HEK293 (cell line): ENCODE data around the gene QRICH1.

Experiments used
- CTCF ChIA-PET: fragments of 350-600 bp; formaldehyde crosslinking; extraction: SDS; loops from one replicate; lab custom pipeline; 2021; ENCODE audit warnings: antibody characterized with exemption; lab: Yijun Ruan, JAX
- POLR2A ChIA-PET: fragments of 300-600 bp; formaldehyde crosslinking; extraction: SDS; loops from one replicate; lab custom pipeline; 2020; ENCODE audit warnings: antibody characterized with exemption, inconsistent platforms; lab: Yijun Ruan, JAX
- H3K27ac ChIP-seq: fragments of 200-500 bp; sonication (Bioruptor generic); 2 replicates; pipeline ENCODE4 v1.5.1; 2014; ENCODE audit warnings: low read depth, low read length, control low read depth, inconsistent platforms; ENCODE audit errors: extremely low read depth
- H3K36me3 ChIP-seq, 2 experiments: fragments of 200-500 bp in 1 of 2; sonication (Bioruptor generic) in 1 of 2; 1 replicate in 1 of 2; 2 replicates in 1 of 2; pipeline ENCODE4 v1.5.1; 2014 to 2017; ENCODE audit warnings: inconsistent platforms in 2 of 2, low read length in 2 of 2; ENCODE audit not compliant: control insufficient read depth in 2 of 2, insufficient read depth in 1 of 2
- H3K4me1 ChIP-seq: fragments of 200-500 bp; sonication (Bioruptor generic); 2 replicates; pipeline ENCODE4 v1.5.1; 2014; ENCODE audit warnings: mild to moderate bottlenecking, low read length, inconsistent platforms; ENCODE audit not compliant: control insufficient read depth, insufficient read depth
- H3K4me3 ChIP-seq: 2 replicates; pipeline ENCODE4 v1.5.1; 2011; ENCODE audit warnings: low read depth, mild to moderate bottlenecking, control low read depth, low read length, moderate library complexity
- H3K9me3 ChIP-seq: fragments of 200-500 bp; sonication (Bioruptor generic); 2 replicates; pipeline ENCODE4 v1.5.1; 2014; ENCODE audit warnings: low read depth, low read length, inconsistent platforms; ENCODE audit not compliant: control insufficient read depth, insufficient read depth
- EGR2 ChIP-seq: fragments of 450-650 bp; formaldehyde crosslinking; IDR thresholded peaks from 2 replicates; pipeline ENCODE4 v1.5.1; 2016; ENCODE audit warnings: low read depth, missing biosample characterization, missing genetic modification characterization
- GLIS1 ChIP-seq: fragments of 450-650 bp; formaldehyde crosslinking; IDR thresholded peaks from 2 replicates; pipeline ENCODE4 v1.5.1; 2016; ENCODE audit warnings: missing biosample characterization, missing genetic modification characterization
- ZFHX2 ChIP-seq: fragments of 450-650 bp; formaldehyde crosslinking; conservative IDR thresholded peaks from 2 replicates; pipeline ENCODE4 v1.5.1; 2016; ENCODE audit warnings: missing biosample characterization, missing genetic modification characterization
- ZNF184 ChIP-seq: fragments of 450-650 bp; IDR thresholded peaks from 2 replicates; pipeline ENCODE4 v1.5.1; 2018; ENCODE audit warnings: missing biosample characterization, mild to moderate bottlenecking, missing genetic modification characterization
- ZNF2 ChIP-seq: fragments of 450-650 bp; formaldehyde crosslinking; IDR thresholded peaks from 2 replicates; pipeline ENCODE4 v1.5.1; 2016; ENCODE audit warnings: missing biosample characterization, missing genetic modification characterization
- ZNF366 ChIP-seq: fragments of 450-650 bp; formaldehyde crosslinking; conservative IDR thresholded peaks from 2 replicates; pipeline ENCODE4 v1.5.1; 2016; ENCODE audit warnings: missing biosample characterization, missing genetic modification characterization
- ZNF548 ChIP-seq: fragments of 450-650 bp; formaldehyde crosslinking; IDR thresholded peaks from 2 replicates; pipeline ENCODE4 v1.5.1; 2016; ENCODE audit warnings: missing biosample characterization, missing genetic modification characterization
- ZNF623 ChIP-seq: fragments of 450-650 bp; formaldehyde crosslinking; IDR thresholded peaks from 2 replicates; pipeline ENCODE4 v1.5.1; 2016; ENCODE audit warnings: missing biosample characterization, missing genetic modification characterization
- TF ChIP-seq, protein P1 (sequence below): fragments of 450-650 bp; formaldehyde crosslinking; IDR thresholded peaks from 2 replicates; pipeline ENCODE4 v1.5.1; 2016; ENCODE audit warnings: missing biosample characterization, missing genetic modification characterization, low read depth
- TF ChIP-seq, protein P2 (sequence below): sonication (generic); formaldehyde crosslinking; IDR thresholded peaks from 2 replicates; pipeline ENCODE4 v1.8.1; 2022; ENCODE audit warnings: mild to moderate bottlenecking, moderate library complexity, missing genetic modification reagents
- TF ChIP-seq, protein P3 (sequence below): fragments of 450-650 bp; formaldehyde crosslinking; IDR thresholded peaks from 2 replicates; pipeline ENCODE4 v1.5.1; 2017; ENCODE audit warnings: missing biosample characterization, missing genetic modification characterization
- TF ChIP-seq, protein P4 (sequence below): fragments of 450-650 bp; formaldehyde crosslinking; IDR thresholded peaks from 2 replicates; pipeline ENCODE4 v1.5.1; 2016; ENCODE audit warnings: missing biosample characterization, missing genetic modification characterization

The QRICH1 gene

DNA sequence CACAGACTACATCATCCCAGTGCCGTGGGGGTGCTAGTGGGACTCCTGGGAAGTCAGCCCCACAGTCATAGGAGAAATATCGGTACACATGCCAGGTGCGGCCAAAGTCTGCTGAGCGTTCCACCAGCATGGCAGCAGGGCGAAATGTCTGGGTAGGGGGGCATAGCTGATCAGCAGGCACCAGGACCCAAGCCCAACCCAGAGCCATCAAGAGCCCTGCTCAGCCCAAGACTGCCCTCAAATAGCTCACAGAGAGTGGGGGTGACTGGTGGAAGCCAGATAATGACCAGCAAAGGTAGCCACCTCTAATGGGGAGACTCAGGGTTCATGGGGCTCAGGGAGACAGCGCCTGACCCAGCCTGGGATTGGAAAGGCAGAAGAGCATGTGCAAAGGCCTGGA lies 37.7 kb upstream of the QRICH1 start:
- POLR2A ChIA-PET = interaction anchor here (0.9 to 3.4 kb wide), 4 partner anchors 11 to 280 kb away, joined by 3 to 31 read pairs (median 6); partner anchors contain the start of genes QRICH1, RHOA and USP19
- TF ChIP-seq ZNF2 (no peak), ZNF623 (tag by site-specific recombination) (peak; percentile 49; the same call in 1 of the 2 replicates), ZNF366 (tag by site-specific recombination) (no peak), ZNF548 (tag by site-specific recombination) (no peak)
- Histone ChIP-seq H3K36me3 (peaks cover 0 to 39% of the 10 kb centered on the region in 2 experiments; a peak in 2 of 3 replicates), H3K9me3 (no peaks in the 10 kb centered on the region), H3K4me3 (no peak overlapping the region), H3K4me1 (no peaks in the 10 kb centered on the region; the same call in 1 of the 2 replicates), H3K27ac (no peak overlapping the region)
- CTCF ChIA-PET = interaction anchor here (0.6 kb wide), 1 partner anchor 393 kb away, joined by 4 read pairs; no protein-coding TSS in a partner anchor

DNA sequence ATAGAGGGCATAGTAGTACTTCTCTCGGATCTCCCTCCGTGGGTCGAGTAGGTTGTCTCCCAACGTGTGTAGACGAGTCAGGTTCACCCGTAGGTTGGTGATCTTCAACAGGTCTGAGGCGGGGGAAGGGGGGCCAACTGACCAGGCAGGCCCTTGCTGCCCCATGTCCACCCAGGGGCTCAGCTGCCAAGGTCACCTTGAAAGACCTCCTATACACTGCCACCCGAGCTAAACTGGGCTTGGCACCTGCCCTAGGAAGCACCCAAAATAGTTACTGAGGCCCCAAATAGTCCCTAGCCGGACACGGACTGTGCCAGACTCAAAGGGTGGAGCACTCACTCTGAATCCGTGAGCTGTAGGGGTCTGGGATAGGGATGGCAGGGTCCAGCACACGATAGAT lies 37.2 kb upstream of the QRICH1 start:
- Histone ChIP-seq H3K4me3 (no peak overlapping the region), H3K4me1 (no peaks in the 10 kb centered on the region; the same call in 1 of the 2 replicates), H3K36me3 (peaks cover 0 to 41% of the 10 kb centered on the region in 2 experiments; a peak in 2 of 3 replicates), H3K9me3 (no peaks in the 10 kb centered on the region), H3K27ac (no peak overlapping the region)
- POLR2A ChIA-PET = interaction anchor here (0.6 to 3.4 kb wide), 2 partner anchors 10 to 25 kb away, joined by 4 to 31 read pairs; partner anchors contain the start of gene USP19
- TF ChIP-seq, protein P1, sequence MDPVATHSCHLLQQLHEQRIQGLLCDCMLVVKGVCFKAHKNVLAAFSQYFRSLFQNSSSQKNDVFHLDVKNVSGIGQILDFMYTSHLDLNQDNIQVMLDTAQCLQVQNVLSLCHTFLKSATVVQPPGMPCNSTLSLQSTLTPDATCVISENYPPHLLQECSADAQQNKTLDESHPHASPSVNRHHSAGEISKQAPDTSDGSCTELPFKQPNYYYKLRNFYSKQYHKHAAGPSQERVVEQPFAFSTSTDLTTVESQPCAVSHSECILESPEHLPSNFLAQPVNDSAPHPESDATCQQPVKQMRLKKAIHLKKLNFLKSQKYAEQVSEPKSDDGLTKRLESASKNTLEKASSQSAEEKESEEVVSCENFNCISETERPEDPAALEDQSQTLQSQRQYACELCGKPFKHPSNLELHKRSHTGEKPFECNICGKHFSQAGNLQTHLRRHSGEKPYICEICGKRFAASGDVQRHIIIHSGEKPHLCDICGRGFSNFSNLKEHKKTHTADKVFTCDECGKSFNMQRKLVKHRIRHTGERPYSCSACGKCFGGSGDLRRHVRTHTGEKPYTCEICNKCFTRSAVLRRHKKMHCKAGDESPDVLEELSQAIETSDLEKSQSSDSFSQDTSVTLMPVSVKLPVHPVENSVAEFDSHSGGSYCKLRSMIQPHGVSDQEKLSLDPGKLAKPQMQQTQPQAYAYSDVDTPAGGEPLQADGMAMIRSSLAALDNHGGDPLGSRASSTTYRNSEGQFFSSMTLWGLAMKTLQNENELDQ (tag by site-specific recombination) = no peak
- TF ChIP-seq, protein P2, sequence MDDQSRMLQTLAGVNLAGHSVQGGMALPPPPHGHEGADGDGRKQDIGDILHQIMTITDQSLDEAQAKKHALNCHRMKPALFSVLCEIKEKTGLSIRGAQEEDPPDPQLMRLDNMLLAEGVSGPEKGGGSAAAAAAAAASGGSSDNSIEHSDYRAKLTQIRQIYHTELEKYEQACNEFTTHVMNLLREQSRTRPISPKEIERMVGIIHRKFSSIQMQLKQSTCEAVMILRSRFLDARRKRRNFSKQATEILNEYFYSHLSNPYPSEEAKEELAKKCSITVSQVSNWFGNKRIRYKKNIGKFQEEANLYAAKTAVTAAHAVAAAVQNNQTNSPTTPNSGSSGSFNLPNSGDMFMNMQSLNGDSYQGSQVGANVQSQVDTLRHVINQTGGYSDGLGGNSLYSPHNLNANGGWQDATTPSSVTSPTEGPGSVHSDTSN (CRISPR knock-in tag) = no peak
- TF ChIP-seq GLIS1 (tag by site-specific recombination) = no peak
- TF ChIP-seq, protein P3, sequence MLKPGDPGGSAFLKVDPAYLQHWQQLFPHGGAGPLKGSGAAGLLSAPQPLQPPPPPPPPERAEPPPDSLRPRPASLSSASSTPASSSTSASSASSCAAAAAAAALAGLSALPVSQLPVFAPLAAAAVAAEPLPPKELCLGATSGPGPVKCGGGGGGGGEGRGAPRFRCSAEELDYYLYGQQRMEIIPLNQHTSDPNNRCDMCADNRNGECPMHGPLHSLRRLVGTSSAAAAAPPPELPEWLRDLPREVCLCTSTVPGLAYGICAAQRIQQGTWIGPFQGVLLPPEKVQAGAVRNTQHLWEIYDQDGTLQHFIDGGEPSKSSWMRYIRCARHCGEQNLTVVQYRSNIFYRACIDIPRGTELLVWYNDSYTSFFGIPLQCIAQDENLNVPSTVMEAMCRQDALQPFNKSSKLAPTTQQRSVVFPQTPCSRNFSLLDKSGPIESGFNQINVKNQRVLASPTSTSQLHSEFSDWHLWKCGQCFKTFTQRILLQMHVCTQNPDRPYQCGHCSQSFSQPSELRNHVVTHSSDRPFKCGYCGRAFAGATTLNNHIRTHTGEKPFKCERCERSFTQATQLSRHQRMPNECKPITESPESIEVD = no peak
- CTCF ChIA-PET = interaction anchor here (0.6 kb wide), 1 partner anchor 393 kb away, joined by 4 read pairs; no protein-coding TSS in a partner anchor

DNA sequence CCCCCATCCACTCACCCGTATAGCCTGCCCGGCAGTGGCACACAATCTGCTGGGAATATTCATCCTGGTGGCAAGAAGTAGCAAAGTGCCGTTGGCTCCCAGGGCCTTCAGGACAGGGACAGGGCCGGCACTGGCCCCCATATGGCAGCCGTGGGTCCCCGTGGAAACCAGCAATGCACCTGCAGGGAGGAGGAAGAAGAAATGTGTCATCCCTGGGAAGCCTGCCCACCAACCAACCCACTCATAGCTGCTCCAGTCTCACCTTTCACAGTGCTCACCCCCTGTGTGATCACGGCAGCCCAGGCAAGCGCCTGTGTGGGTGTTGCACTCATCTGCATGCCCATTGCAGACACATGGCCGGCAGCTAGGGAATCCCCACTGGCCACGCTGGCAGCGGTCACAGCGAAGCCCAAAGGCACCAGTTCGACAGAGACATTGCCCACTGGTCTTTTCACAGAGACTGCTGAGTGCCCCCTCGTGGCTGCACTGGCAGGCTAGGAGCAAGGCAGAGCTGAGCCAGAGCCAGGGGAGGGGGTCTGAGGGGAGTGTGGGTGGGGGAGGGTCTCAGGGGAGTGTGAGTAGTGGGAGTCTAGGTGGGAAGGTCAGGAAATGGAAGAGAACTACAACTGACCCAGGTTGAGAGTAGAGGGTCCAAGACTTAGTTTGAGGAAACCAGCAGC lies 31.3 kb upstream of the QRICH1 start:
- ChIA-PET CTCF (no interaction called here), POLR2A (interaction anchor here (0.6 kb wide), 1 partner anchor 284 kb away, joined by 3 read pairs; no protein-coding TSS in a partner anchor)
- H3K36me3 ChIP-seq = peaks cover 0 to 74% of the 10 kb centered on the region in 2 experiments; a peak in 2 of 3 replicates
- no peaks in the 10 kb centered on the region for H3K9me3 ChIP-seq
- H3K27ac ChIP-seq = no peak overlapping the region
- no peak overlapping the region for H3K4me3 ChIP-seq
- peak; percentile 76 for TF ChIP-seq ZFHX2 (tag by site-specific recombination)
- TF ChIP-seq, protein P4, sequence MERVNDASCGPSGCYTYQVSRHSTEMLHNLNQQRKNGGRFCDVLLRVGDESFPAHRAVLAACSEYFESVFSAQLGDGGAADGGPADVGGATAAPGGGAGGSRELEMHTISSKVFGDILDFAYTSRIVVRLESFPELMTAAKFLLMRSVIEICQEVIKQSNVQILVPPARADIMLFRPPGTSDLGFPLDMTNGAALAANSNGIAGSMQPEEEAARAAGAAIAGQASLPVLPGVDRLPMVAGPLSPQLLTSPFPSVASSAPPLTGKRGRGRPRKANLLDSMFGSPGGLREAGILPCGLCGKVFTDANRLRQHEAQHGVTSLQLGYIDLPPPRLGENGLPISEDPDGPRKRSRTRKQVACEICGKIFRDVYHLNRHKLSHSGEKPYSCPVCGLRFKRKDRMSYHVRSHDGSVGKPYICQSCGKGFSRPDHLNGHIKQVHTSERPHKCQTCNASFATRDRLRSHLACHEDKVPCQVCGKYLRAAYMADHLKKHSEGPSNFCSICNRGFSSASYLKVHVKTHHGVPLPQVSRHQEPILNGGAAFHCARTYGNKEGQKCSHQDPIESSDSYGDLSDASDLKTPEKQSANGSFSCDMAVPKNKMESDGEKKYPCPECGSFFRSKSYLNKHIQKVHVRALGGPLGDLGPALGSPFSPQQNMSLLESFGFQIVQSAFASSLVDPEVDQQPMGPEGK (tag by site-specific recombination) = no peak
- no peak for TF ChIP-seq ZNF184 (tag by site-specific recombination)
- peak; percentile 65 for TF ChIP-seq EGR2 (tag by site-specific recombination)
- no peaks in the 10 kb centered on the region for H3K4me1 ChIP-seq
